PC-3 (cell line): ENCODE results near the gene CSF1R. TPM values are rescaled to one million over a fixed set of nuclear protein-coding genes. Genes with fewer than 3 reads are reported as not detected.

Experiments
- ATAC-seq: fragments of 200-7000 bp; cut with Tn5 transposase; 2 replicates; pipeline ENCODE4 v1.9.1; 2020; ENCODE audit warnings: mild to moderate bottlenecking, moderate library complexity
- BruUV-seq: library from RNA; stranded (reverse); fragments of 400-500 nt; replicated peaks from 2 replicates; lab custom pipeline; 2021; lab: Mats Ljungman, UMichigan
- CTCF ChIA-PET: fragments of 300-600 bp; sonication (Branson Sonifier 250); formaldehyde crosslinking; loops from one replicate; lab custom pipeline; 2022; ENCODE audit warnings: antibody characterized with exemption; lab: Charles Lee
- POLR2A ChIA-PET: fragments of 300-600 bp; sonication (Branson Sonifier 250); formaldehyde crosslinking; loops from one replicate; lab custom pipeline; 2022; ENCODE audit warnings: antibody characterized with exemption; ENCODE audit not compliant: unreplicated experiment; lab: Charles Lee
- DNase-seq: peaks from one replicate; pipeline ENCODE4 v3.0.0-alpha.2; 2015
- H2AFZ ChIP-seq: fragments of 300-600 bp; sonication (generic); 2 replicates; pipeline ENCODE4 v1.6.0; 2016; ENCODE audit warnings: antibody characterized with exemption, low read length
- H3F3A ChIP-seq: fragments of 300-600 bp; sonication (generic); one replicate; pipeline ENCODE4 v1.6.0; 2017; ENCODE audit warnings: antibody characterized with exemption, low read length, control low read depth, mild to moderate bottlenecking; ENCODE audit not compliant: unreplicated experiment
- H3K27ac ChIP-seq: fragments of 300-600 bp; sonication (generic); 2 replicates; pipeline ENCODE4 v1.5.1; 2016; ENCODE audit warnings: mild to moderate bottlenecking, low read length
- H3K27me3 ChIP-seq: fragments of 300-600 bp; sonication (generic); 2 replicates; pipeline ENCODE4 v1.6.1; 2016; ENCODE audit warnings: low read length, mixed read lengths
- H3K36me3 ChIP-seq: fragments of 300-600 bp; sonication (generic); 2 replicates; pipeline ENCODE4 v1.6.1; 2016; ENCODE audit warnings: low read depth, mixed run types, low read length, mixed read lengths
- H3K4me1 ChIP-seq: fragments of 300-600 bp; sonication (generic); 2 replicates; pipeline ENCODE4 v1.5.1; 2016; ENCODE audit warnings: low read length; ENCODE audit not compliant: insufficient read depth
- H3K4me2 ChIP-seq: fragments of 300-600 bp; sonication (generic); 2 replicates; pipeline ENCODE4 v1.6.0; 2016; ENCODE audit warnings: low read length
- H3K4me3 ChIP-seq: fragments of 300-600 bp; sonication (generic); 2 replicates; pipeline ENCODE4 v1.5.1; 2016; ENCODE audit warnings: mild to moderate bottlenecking, low read length, mixed read lengths
- H3K79me2 ChIP-seq: fragments of 300-600 bp; sonication (generic); 2 replicates; pipeline ENCODE4 v1.6.1; 2017; ENCODE audit warnings: low read length, mixed read lengths
- H3K9ac ChIP-seq: fragments of 300-600 bp; sonication (generic); 2 replicates; pipeline ENCODE4 v1.6.0; 2016; ENCODE audit warnings: mild to moderate bottlenecking, low read length
- H3K9me2 ChIP-seq: fragments of 300-600 bp; sonication (generic); replicated peaks from 2 replicates; pipeline ENCODE4 v1.6.1; 2016; ENCODE audit warnings: mixed run types, low read length, mixed read lengths
- H3K9me3 ChIP-seq: fragments of 300-600 bp; sonication (generic); 2 replicates; pipeline ENCODE4 v1.6.1; 2016; ENCODE audit warnings: low read length, mixed read lengths
- H4K20me1 ChIP-seq: fragments of 300-600 bp; sonication (generic); 2 replicates; pipeline ENCODE4 v1.6.1; 2016; ENCODE audit warnings: low read length, mixed read lengths
- CTCF ChIP-seq: fragments of 300-600 bp; sonication (generic); conservative IDR thresholded peaks from 2 replicates; pipeline ENCODE4 v1.5.1; 2017; ENCODE audit warnings: antibody characterized with exemption, low read depth, mild to moderate bottlenecking, low read length
- EZH2 ChIP-seq: fragments of 300-600 bp; sonication (generic); IDR thresholded peaks from one replicate; pipeline ENCODE4 v1.6.1; 2017; ENCODE audit warnings: antibody characterized with exemption, mild to moderate bottlenecking, low read length; ENCODE audit not compliant: unreplicated experiment
- EZH2phosphoT487 ChIP-seq: fragments of 300-600 bp; sonication (generic); IDR thresholded peaks from 2 replicates; pipeline ENCODE4 v1.6.1; 2018; ENCODE audit warnings: mild to moderate bottlenecking, antibody characterized with exemption, low read length, borderline replicate concordance
- intact Hi-C: fragments of 100-400 bp; cut with micrococcal nuclease; formaldehyde crosslinking; loops from 2 replicates; pipeline ENCODE4 v1.9.0; 2023
- total RNA-seq: library from RNA; depleted of rRNA; stranded (reverse); fragments of >200 nt; gene quantifications from 2 replicates; pipeline ENCODE4 v1.2.3, GENCODE V29; 2014

The CSF1R gene
- total RNA-seq, 1 experiment from 2014 or later = not detected

- no peak overlapping the region for H3K4me2 ChIP-seq
- POLR2A ChIA-PET = no interaction called here
- TF ChIP-seq CTCF (no peak), EZH2phosphoT487 (no peak), EZH2 (no peak)
Measured at GRCh38 chr5:150035139-150035895, 51.0 kb downstream of the CSF1R start.

GRCh38 chr5:150034662-150035061 is 51.7 kb downstream of the CSF1R start:
- no peaks in the 10 kb centered on the region for H4K20me1 ChIP-seq
- no peaks in the 10 kb centered on the region for H3K27me3 ChIP-seq
- ChIA-PET CTCF (interaction anchor here (0.5 kb wide), 1 partner anchor 13 kb away, joined by 4 read pairs; no protein-coding TSS in a partner anchor), POLR2A (interaction anchor here (0.5 kb wide), 1 partner anchor 474 kb away, joined by 14 read pairs; no protein-coding TSS in a partner anchor)
- peaks cover 4% of the 10 kb centered on the region; the same call in 1 of the 2 replicates for H3K79me2 ChIP-seq
- H3F3A ChIP-seq = no peaks in the 10 kb centered on the region
- no peak overlapping the region for H3K27ac ChIP-seq
- H2AFZ ChIP-seq = no peak overlapping the region
- H3K4me2 ChIP-seq = no peak overlapping the region
- peaks cover 14% of the 10 kb centered on the region for H3K4me1 ChIP-seq
- no peak for TF ChIP-seq EZH2
- no peak for TF ChIP-seq CTCF
- TF ChIP-seq EZH2phosphoT487 = no peak
- BruUV-seq = no TSS peak
- no peaks in the 10 kb centered on the region for H3K9me2 ChIP-seq
- no peak overlapping the region for H3K9ac ChIP-seq
- H3K9me3 ChIP-seq = no peaks in the 10 kb centered on the region
- H3K36me3 ChIP-seq = peaks cover 92% of the 10 kb centered on the region
- DNase-seq = no peak
- no peak for ATAC-seq
- no peak overlapping the region for H3K4me3 ChIP-seq
- intact Hi-C loops = loop anchor here (5.0 kb wide), 1 partner anchor 32 kb away; the partner anchor contains the start of genes HMGXB3 and TIGD6

More at GRCh38 chr5:150035139-150035895, 51.0 kb downstream of the CSF1R start:
- ATAC-seq (no peak), DNase-seq (no peak)
- H3K9me3 ChIP-seq = no peaks in the 10 kb centered on the region
- BruUV-seq = no TSS peak
- H3K27me3 ChIP-seq = no peaks in the 10 kb centered on the region
- H4K20me1 ChIP-seq = no peaks in the 10 kb centered on the region
- CTCF ChIA-PET = interaction anchor here (0.5 kb wide), 1 partner anchor 14 kb away, joined by 4 read pairs; no protein-coding TSS in a partner anchor
- no peak overlapping the region for H3K27ac ChIP-seq
- peaks cover 92% of the 10 kb centered on the region for H3K36me3 ChIP-seq
- H3K4me3 ChIP-seq = no peak overlapping the region
- intact Hi-C loops = loop anchor here (5.0 kb wide), 1 partner anchor 33 kb away; the partner anchor contains the start of genes HMGXB3 and TIGD6
- peaks cover 14% of the 10 kb centered on the region for H3K4me1 ChIP-seq
- H3K79me2 ChIP-seq = peaks cover 4% of the 10 kb centered on the region; the same call in 1 of the 2 replicates
- no peaks in the 10 kb centered on the region for H3F3A ChIP-seq
- no peak overlapping the region for H3K9ac ChIP-seq
- H3K9me2 ChIP-seq = no peaks in the 10 kb centered on the region
- H2AFZ ChIP-seq = no peak overlapping the region
